ENCODE measurements around the gene OXTR.

Gene OXTR

DNA sequence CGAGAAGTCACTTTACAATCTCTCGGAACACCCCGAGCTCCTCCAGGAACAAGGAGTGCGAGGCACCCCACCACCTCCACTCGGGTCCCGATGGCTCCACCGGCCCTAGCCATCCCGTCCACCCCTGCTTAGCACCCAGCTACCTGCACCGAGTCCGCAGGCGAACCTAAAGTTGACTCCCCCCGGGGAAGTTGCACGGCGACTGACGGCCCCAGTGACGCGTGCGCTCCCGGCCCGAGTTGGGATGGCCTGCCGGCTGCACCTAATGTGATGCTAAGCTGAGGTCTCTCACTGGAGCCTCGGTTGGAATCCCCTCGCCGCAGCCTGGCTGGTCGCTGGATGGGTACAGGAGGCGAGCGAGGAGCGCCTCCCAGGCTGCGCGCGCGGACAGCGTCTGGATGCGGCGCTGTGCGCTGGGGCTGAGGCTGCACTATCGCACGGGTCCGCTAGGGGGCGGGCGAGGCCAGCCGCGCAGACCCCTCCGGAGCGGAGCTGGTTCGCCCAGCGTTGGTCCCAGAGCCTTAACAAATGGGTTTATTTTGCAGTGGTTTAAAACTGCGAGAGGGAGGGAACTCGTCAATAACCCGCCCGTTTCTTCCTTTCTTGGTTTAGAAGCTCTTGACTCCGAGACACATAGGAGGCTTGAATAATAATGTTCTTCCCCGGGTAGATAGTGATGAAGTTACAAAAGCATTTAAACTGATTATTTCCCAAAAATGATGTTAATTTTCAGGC, at the start of gene OXTR:
Gene OXTR (minus strand): TSS at position 526 of the 735 bp plus-strand sequence. CDS start 1,426 bp downstream, outside the sequence.
- peak; percentile 4 to 26 for DNase-seq

DNA sequence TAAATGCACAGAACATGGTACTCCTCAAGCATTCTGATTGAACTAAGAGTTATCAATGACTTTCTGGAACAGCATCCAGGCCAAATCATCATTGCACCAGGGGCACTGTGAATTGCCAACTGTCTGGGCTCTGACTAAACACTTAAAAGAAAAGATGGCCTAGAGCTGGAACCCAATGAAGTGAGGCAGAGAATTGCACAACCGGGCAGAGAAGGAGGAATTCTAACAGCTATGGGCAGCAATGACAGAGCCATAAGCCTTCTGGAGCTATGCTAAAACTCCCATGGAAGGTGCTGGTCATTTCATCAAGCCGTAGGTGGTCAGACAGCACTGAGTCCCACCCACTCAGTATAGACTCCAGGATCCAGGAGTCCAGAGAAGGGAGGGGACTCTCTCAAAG, 48.1 kb upstream of the OXTR start:
- DNase-seq = no peak

DNA sequence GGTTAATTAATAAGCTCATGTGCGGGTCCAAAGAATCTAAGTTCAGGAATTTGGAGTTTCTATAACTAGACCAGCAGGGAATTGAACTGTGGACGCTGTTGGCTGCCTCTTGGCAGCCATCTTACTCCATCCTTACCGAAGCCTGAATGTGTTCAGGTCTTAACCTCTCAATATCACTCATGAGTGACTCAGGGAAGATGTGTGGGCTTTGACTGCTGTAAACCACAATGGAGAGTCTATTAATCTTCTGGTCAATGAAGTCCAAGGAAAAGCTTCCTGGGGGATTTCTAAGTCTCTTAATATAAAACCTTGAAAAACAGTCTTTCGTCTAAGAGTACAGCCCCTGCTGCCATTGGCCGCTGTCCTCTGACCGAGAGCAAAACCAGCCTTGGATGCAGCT, 46.7 kb upstream of the OXTR start:
- no peak for DNase-seq

DNA sequence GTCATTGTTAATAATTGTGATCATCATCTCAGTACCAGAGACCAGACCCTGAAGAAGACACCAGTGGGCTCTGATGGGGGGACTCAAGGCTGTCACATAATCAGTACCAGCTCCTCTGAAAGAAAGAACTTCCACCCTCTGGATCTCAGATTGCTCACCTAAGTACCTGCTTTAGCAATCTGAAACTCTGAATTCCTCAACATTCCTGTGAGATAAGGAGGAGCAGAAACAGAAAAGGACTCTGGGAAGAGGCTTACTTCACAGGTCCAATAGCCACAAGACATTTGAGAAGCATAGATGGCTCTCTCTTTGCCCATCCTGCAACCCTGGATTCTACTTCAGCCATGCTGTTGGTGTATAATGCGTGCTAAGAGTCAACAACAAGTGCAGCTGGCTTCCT, 44.0 kb upstream of the OXTR start:
- no peak for DNase-seq

DNA sequence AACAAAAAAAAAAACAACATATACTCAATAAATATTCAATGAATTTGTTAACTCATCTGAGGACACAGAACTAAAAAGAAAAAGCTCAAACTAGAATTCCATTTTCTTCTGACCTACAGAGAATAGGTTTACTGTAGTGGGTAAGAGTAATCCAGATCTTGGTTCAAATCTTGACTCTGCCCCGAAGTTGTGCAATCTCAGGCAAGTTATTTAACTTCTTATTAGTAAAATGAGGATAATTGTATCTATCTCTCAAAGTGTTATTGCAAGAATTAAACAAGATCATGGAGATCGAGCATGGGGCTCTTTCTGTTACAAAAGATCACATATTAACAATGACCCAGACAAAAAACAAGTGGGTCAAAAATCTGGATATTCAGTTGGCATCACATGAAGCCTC, 41.1 kb upstream of the OXTR start:
- DNase-seq = no peak

DNA sequence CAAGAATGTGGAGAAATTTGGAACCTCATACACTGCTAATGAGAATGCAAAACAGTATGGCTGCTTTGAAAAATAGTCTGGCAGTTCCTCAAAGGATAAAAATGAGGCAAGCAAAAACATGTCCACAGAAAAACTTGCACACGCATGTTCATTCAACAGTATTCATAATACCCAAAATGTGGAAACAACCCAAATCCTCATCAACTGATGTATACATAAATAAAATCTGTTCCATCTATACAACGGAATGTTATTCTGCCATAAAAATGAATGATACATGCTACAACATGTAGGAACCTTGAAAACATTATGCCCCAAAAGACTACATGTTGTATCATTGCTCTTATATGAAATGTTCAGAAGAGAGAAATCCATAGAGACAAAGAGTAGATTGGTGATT, 36.4 kb upstream of the OXTR start:
- DNase-seq = no peak

DNA sequence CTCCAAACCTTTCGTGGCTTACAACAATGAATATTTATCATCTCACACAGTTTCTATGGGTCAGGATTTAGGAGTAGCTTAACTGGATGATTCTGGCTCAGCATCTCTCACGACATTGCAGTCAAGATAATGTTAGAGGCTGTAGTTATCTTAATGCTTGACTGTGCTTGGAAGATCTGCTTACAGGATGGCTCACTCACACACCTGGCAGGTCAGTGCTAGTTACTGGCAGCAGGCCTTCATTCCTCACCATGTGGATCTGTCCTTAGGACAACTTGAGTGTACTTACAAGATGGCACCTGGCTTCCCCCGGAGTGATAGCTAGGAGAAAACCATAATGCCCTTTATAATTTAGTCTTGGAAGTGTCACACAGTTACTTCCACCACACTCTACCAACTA, 32.8 kb upstream of the OXTR start:
- DNase-seq = no peak

DNA sequence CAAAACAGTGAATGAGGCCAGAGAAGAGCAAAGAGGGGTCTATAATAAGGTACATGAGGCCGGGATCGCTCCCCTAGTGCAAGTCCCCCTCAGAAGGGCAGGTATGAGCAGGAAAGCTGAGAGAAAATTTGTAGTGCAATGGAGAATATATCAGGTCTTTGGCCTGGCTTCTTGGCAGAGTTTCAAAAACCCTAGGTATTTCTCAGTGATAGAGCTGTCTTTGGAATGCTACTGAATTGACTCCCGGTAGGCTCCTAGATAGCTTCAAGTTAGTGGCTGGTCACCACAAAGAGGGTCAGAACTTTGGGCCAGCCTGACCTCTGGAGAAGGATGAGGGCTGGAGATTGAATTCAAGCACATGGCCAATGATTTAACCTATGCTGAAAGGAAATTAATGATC, 30.6 kb upstream of the OXTR start:
- DNase-seq = no peak

DNA sequence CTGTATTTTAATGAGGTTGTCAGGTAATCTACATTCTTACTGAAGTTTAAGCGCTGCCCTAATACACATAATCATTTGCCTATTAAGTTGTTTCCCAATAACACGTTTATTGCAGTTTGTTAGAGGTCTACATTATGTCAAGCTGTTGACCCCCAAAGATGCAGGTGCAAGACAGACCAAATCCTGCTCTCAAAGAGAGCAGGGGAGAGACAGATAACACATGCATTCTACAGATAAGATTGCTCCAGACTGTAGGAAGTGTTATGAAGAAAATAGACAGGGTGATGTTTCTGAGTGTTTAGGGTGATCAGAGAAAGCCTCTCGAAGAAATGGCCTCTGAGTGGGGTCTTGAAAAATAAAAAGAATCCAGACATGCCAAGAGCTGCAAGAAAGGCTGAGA, 24.8 kb upstream of the OXTR start:
- no peak for DNase-seq

DNA sequence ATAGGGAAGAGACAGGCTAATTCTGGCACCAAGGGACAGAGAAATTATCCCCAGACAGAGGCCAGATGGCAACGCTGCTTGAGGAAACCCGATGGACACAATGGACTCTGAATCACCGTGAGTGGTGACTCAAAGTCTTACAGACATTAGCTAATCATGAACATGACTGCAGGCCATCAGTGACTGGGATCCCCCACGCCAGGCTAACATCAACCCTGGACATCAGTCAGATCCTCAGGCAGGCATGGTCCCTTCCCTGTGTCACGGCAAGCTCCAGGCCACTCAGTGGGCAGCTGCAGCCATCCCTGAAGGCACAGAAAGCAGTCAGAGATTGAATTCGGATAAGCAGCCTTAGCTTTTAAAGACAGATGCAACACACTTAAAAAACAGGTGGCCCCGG, 23.8 kb upstream of the OXTR start:
- no peak for DNase-seq

DNA sequence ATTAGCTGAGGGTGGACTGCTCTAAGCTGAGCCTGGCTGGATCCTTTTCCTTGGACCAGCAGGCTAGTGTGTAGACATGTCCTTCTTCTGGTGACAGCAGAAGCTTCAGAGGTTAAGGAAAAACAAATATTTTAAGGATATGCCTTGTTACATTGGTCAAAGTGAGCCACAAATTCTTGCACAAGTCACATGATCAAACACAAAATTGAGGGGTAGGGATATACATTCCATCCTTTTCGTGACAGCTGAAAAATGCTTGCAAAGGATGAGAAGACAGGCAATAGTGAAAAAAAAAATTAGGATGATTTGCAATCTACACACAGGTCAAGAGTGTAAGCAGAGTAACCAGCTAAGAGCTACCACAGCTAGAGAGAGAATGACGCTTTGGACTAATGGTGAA, 21.1 kb upstream of the OXTR start:
- DNase-seq = no peak

DNA sequence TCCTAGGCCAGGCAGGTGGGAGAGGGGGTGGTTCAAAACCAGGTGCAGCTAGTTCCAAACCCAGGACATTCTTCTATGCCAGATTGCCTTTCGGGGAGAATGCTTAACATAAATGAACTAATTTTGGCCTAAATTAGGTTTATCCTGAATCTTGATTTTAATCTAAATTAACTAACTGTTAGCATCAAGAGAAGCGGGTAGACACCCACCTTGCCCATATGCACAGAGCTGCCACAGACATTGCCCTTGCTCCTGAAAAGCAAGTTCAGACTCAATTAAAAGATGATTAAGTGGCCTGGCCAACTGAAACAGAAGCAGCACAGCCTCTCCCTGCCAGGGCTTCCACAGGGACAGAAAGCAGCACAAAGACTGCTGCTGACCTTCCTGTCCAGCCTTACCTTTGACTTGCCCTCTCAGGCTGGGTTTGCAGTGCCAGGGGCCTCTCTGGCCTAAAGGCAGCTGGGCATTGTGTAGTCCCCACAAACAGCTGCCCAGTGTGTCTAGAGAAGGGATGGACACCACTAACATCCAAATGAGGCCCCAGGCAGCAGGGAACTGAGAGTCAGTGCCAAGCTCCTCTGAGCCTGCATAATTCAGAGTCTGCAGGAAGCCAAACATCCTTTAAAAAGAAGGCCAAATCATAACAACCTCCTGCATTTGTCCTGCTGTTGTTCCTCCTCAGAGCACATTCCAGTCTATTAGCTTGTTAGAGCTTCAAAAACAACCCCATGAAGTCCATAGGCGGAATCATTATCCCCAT, 15.4 kb upstream of the OXTR start:
- no peak for DNase-seq

DNA sequence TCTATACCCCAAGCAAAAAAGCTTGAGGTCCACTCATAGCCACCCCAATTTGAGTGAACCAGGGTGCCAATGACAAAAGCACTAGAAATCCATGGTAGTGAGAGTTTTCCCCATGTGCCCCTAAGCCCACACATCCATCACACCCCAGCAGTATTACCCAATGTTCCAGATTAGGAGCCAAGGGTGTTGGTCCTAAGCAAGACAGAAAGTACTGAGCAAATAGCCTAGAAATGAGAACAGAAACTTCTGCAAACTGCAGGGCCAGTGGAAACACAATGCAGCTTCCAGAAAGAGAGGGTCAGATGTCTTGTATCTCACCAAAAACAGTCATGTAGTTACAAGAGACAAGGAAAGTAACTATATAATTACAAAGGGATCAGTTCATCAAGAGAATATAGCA, 10.9 kb upstream of the OXTR start:
- DNase-seq = no peak

DNA sequence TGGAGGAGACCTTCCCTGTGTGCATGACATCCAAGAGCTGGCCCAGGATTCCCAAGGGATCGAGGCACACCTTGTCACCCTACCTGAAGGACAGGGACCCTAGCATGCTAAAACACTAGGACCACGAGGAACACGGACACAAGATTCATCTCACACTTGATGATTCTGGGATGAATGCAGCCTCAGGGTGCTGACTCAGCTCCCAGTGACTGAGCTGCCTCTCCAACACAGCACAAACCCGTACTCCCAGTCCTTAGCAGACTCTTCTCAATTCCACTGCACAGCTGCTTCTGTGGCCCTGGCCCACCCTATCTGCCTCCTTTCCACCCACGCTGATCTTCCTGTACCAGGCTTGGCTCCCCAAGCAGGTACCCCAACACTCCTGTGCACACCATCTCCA, 9.1 kb upstream of the OXTR start:
- no peak for DNase-seq

DNA sequence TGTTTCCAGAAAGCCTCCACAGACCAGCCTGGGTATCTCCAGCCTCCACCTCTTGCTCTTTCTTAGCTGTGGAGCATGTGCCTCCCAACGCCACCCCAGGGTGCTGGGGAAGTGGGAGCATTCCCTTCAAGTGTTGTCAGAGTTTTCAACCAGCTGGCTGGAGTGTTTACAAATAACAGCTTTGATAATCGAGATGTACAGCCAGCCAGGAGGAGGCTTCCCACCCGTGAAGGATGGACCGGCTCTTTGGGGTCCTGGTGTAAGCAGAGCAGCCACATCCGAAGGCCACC, 8.5 kb upstream of the OXTR start:
- no peak for DNase-seq

DNA sequence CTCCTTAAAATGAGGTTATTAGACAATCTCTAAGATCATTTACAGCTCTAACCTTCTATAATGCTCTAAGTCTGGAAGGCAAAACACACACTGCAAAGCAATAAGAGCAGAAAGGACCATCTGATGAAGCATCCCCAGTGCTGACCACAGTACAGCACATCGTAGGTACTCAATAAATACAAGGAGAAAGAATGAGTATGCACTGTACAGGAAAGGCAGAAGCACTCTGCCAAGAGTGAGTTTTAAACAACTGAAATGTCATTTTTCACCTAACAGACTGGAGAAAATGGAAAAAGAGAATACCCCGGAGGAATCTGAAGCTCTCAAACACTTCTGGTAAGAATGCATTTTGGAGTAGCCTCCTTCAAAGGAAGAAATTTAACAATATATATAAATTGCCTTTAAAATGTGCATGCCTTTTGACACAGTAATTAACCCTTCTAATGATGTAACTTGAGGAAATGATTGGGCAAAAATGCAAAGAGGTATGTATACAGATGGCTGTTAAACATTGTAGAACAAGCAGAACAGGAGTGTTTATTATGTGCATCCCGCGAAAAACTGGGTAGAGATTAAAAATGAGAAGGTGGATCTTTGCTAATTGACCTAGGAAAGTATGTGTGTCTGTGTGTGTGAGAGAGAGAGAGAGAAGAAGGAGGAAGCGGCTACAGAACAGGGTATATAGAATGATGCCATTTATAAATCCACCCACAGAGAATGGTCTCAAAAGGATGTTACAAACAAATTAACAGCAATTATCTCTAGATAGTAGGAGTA, 8.0 kb upstream of the OXTR start:
- DNase-seq = no peak

DNA sequence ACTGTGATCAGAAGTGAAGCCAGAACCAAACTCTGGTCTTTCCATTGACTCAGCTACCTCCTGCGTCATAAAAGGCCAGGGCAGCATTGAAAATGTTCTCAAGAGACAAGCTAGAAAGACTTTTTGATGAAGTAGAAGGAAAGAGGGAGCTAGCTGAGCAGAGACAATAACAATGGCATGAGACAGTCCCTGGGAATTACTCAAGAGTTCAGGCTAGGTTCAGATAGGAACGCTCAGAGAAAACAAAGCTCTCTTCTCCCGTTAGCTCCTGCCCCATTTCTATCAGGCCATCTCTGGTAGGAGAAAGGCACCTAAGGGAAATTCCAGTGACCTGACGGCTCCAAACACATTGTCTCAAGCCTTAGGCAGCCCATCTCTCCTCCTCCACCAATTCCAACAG, 7.0 kb upstream of the OXTR start:
- no peak for DNase-seq

DNA sequence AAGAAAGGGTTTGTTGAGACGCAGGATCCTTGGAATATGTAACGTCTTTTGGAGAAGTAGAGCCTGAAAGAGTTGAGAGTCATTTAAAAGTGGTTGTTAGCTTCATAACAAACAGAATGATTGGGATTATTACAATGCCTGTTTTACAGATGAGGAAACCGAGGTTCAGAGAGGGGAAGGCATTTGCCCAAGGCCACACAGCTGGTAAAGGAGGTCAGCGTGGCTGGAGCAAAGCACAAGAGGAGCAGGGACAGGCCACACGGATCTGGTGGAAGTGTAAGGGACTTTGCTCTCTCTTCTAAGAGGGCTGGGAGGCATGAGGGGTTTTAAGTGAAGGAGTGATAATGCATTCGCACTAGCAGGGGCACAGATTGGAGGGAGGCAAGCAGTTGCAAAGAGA, 6.2 kb upstream of the OXTR start:
- DNase-seq = no peak

DNA sequence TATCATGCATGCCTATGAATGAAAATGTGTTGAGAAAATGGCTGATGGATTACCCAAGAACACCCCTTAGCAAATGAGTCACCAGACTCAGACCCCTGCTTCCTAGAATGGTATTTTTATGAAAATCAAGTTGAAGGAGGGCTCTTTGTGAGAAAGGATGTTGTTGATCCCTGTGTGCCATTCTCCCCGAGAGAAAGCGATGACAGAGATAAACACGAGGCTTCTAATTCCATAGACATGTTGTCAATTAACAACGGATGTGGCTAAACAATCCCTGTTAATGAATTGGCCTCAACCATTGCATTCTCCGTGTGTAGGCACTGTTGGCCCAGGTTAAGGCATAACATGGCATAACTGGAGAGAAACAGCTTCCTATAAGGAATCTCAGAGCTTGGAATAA, 5.8 kb upstream of the OXTR start:
- DNase-seq = no peak

DNA sequence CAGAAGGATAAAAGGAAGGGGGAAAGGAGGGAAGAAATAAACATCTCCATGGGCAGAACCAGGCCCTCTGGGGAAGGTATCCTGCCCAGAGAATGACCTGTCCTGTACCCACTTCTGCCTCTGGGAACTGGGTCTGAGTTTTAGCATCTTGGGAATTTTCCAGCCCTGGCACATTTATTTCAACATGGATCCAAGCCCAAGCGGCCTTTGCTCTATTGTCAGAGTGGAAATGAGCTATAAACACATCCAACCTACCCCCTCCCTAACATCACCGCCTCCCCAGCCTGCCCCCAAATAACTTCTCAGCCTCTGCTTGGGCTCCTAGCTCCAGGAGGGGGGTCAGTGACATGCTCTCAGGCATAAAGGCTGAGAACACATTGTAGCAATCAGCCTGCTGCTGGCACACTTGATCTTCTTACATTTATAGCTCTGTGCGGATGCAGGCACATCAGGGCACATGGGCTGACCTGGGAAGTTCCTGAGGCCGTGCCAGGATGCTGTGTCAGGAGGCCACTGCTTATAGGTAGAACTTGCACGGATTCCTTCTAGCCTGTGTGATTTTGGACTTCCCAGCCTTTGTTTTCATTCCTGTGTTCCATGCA, 4.6 kb upstream of the OXTR start:
- DNase-seq = no peak

DNA sequence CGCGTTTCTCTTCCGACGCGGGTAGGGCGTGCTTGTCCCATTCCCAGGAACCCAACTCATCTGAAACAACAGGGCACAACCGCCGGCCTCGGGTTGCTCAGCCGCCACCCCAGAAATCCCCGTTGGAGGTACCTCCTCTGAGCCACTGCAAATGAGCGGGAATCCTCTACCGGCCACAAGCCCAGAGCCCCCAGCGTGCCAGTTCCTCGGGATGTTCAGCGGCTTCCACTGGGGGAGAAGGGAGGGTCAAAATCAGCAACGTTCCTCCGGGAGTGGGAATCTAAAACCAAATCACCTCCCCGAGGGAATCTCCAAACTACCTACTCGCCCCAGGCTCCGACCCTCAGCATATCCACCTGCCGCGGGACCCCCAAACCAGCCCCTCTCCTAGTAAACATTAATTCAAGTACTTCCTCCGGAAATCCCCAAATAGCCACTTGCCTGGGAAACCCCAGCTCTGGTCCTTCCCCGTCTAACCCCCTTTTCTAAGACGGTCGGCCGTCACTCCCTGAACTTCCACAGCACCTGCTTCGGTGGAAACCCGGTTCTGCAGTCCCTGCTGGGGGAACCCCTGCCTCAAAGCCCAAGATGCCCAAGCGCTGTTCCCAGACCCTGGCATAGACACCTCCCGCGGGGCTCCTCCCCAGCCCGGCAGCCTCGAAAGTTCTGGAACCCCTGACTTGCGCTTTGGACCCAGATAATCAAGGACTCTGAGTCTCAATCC, 887 bp downstream of the OXTR start:
- DNase-seq = no peak

DNA sequence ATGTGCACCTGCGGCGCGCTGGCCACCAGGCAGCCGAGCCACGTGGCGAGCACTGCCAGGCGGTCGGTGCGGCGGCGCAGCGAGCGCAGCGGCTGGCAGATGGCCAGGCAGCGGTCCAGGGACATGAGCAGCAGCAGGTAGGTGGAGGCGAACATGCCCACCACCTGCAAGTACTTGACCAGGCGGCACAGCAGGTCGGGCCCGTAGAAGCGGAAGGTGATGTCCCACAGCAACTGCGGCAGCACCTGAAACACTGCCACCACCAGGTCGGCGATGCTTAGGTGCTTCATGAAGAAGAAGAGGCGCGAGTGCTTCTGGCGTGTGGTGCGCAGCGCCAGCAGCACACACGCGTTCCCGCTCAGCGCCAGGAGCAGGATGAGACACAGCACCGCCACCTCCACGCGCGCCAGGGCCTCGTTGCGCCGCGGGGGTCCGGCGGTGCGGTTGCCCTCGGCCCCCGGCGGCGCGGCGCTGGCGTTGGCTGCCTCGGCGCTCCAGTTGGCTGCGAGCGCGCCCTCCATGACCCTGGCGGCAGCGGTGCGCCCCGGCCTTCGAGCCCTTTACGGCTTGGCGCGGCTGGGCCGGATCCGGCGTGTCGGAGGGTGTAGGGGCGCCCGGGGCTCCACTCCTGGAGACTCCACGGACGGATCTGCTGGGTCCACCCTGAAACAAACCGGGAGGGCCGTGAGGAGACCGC, 1.6 kb downstream of the OXTR start:
- DNase-seq = peak in 1 of 2 experiments; percentile 18
